Activated T-helper 1 cell treated with anti-CD3 and anti-CD28 coated beads, Interleukin-2, amount 50 U/mL, for 16 hours (primary cell): ENCODE measurements around the gene BDH1.
"Not testable (repeated sequence)": the region's sequence is repeated elsewhere in the genome, so short reads cannot be mapped to it uniquely, and the experiment has no call there.

Source experiments
- DNase-seq, 2 donors: peaks; one replicate each; pipeline ENCODE4 v3.0.0-alpha.2; 2020; ENCODE audit warnings: low read depth in 1 of 2, low spot score in 1 of 2

BDH1 gene

DNA sequence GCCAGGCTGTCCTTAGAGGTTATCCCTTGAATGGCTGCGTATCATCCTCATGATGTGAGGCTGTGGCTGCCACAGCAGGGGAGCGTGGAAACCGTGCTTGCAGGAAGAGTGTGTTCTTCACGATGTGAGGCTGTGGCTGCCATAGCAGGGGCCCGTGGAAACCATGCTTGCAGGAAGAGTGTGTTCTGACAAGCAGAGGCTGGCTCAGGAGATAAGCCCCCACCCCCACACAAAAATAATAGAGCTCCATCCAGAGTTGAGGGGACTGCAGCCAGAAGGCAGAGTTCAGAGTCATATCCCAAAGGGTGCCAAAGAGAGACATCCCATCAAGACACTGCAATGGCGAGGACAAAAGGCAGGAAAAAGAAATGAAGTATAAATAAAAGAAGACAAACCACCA lies 22.6 kb upstream of the BDH1 start:
- DNase-seq, result no peak

DNA sequence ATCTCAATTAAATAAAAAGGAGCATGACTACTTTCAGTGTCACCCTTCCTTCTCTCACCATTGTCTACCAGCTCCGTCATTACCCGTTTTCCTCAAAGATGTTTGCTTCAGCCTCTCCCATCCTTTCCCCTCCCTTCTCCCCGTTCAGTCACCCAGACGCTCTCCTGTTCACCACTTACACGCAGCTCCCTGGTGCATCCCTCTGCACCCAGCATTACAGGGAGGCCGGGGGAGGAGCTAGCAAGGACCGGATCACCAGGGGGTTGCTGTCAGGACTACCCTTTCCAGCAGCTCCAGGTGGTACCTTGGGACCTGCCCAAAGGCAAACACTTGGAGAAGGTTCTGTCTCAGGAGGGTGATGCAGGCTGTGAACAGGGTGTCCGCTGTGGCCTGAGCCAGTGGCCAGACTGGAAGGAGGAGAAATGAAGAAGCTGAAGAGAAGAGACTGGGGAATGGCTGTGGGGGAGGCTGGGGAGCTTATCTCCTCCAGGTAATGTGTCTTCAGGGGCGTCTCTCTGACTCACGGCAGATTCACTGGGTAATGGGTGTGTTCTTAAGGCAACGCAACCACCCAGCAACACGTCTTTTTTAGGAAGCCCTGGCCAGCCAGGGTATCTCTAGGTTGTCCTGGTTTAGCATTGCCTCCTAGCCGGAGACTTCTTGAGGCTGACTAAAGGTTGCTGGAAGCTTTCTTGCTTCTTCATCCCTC lies 21.8 kb upstream of the BDH1 start:
- no peak for DNase-seq

DNA sequence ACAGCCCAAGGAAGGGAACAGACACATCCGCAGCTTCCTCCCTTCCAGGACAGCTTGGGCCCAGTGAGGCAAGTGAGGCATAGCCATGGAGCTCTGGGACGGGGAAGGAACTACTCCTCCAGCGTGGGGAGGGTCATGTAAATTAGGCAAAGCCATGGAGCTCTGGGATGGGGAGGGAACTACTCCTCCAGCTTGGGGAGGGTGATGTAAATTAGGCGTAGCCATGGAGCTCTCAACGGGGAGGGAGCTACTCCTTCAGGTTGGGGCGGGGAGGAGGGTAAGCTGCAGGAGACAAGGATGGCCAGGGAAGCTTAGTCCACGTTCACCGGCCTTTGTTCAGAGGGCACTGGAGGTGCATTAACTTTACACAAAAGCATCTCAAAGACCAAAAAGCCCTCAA lies 21.1 kb upstream of the BDH1 start:
- DNase-seq, result no peak

DNA sequence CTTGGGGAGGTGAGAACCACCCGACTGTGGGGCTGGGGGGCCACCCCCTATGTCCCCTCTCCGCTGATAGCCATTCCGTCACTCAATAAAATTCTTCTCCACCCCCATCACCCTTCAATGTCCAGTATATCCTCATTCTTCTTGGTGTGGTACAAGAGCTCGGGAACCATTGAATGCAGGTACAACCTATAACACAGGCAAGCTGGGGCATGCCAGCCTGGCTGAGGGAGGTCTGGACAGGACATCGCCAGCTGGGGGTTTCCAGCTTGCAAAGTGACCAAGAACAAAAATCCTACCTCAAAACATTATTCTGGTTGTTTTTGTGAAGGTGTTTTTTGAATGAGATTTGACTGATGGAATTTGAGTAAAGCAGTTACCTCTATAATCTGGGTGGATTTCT lies 19.6 kb upstream of the BDH1 start:
- DNase-seq, result no peak

DNA sequence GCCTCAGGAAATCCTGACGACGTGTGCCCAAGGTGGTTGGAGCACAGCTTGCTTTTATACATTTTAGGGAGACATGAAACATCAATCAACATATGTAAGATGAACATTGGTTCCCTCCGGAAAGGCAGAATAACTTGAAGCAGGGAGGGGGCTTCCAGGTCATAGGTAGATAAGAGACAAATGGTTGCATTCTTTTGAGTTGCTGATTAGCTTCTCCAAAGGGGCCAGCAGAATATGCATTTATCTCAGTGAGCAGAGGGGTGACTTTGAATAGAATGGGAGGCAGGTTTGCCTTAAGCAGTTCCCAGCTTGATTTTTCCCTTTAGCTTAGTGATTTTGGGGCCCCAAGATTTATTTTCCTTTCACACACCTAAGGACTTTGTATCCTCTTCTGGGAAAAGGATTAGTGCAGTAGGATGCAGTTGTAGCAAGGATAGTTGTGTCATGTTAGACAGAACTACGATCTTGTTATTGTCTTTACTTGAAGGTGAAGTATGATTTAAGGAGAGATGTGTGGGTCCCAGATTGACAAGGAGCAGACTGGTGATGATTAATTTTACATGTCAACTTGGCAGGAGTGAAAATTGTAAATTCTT lies 18.7 kb upstream of the BDH1 start:
- not testable (repeated sequence) for DNase-seq

DNA sequence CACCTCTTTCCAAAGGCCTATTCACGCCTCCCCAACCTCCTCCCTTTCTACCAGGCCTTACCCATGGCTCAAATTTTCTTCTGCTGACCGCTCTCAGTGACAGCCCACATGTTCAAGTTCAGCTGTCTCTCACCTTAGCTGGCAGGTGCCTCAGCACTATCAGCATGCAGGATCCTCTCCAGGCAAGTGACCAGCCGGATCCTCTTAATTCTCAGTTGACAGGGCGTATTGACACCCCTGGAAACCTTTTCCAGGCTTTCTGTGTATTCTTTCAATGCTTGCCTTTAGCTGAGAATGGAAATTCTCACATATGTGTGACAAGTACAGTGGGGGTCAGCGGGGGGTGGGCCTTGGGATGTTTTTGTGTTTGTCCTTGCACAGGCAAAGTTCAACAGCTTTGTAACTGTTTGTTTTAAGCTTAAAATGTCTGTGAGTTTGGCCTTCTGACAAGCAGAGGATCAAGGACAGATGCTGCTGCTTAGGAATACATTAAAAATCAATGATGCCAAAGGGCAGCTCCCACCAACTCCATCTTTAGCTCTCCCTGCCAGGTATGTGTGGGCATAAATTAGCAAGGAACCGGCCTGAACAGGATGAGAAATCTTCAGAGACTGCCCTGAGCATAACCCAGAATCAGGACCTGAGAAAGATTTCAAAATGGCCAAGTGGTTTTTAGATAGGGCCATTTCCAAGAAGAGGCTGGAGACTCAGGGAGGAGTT lies 17.4 kb upstream of the BDH1 start:
- DNase-seq, result no peak

DNA sequence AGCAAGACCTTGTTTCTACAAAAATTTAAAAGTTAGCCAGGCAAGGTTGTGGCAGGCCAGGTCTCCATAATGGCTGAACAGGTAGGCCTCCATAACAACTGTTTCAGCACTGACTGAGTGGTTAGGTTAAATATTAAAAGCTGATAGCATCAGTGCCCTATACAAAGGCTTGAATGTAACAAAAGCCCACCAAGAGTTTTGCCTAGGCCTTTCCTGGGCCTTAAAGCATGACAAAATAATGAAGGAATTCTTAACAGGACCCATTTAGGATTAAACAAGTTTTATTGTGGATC lies 16.1 kb upstream of the BDH1 start:
- DNase-seq, result not testable (repeated sequence)

DNA sequence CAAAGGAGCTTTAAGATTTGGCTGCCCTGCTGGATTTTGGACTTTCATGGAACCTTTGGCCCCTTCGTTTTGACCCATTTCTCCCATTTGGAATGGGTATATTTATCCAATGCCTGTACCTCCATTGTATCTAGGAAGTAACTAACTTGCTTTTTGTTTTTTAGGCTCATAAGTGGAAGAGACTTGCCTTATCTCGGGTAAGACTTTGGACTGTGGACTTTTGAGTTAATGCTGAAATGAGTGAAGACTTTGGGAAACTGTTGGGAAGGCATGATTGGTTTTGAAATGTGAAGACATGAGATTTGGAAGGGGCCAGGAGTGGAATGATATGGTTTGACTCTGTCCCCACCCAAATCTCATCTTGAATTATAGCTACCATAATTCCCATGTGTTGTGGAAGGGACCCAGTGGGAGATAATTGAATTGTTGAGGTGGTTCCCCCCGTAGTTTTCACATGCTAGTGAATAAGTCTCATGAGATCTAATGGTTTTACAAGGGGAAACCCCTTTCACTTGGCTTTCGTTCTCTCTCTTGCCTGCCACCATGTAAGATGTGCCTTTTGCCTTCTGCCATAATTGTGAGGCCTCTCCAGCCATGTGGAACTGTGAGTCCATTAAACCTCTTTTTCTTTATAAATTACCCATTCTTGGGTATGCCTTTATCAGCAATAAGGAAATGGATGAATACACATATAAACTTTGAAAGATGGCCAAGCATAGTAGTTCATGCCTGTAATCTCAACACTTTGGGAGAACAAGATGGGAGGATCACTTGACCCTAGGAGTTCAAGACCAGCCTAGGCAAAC lies 15.5 kb upstream of the BDH1 start:
- not testable (repeated sequence) for DNase-seq

DNA sequence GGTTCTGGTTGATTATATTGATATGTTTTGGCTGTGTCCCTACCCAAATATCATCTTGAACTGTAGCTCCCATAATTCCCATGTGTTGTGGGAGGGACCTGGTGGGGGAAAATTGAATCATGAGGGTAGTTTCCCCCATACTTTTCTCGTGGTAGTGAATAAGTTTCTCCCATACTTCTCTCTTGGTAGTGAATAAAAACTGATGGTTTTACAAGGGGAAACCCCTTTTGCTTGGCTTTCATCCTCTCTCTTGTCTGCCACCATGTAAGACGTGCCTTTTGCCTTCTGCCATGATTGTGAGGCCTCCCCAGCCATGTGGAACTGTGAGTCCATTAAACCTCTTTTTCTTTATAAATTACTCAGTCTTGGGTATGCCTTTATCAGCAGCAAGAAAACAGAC lies 13.7 kb upstream of the BDH1 start:
- DNase-seq, result not testable (repeated sequence)

DNA sequence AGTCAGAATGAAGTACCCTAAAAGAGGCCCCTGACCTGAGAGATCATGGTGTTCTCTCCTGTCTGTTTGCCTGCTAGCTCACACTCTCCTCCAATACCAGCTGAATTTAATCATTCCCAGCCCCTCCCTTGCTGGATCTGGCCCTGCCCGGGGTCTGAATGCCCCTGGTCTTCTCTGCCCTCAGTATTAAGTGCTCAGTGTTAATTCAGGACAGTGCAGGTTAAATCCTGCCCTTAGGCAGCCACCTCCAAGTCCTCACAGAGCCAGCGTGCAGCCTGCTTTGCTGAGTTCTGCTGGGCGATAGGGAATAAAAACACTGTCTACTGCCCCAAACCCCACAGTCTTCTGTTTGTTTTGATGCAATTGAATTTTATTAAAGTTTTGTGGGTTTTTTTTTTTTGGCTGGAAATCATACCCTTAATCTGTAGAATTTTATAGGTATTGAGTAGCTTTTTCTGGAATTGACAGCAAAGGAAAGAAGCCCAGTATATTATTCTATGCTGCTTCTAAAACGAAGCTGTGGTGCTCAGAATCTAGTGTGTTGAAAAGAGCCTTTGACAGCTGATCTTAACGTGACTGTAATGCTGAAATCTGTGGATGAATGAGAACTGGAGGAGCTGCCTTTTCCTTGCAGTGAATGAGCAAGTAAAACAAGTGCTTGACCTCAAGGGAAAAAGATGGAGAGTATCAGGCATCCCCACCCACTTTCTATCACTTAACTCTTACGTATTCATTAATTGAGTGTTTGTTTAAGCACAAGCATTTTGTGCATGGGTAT lies 12.3 kb upstream of the BDH1 start:
- DNase-seq, result no peak

DNA sequence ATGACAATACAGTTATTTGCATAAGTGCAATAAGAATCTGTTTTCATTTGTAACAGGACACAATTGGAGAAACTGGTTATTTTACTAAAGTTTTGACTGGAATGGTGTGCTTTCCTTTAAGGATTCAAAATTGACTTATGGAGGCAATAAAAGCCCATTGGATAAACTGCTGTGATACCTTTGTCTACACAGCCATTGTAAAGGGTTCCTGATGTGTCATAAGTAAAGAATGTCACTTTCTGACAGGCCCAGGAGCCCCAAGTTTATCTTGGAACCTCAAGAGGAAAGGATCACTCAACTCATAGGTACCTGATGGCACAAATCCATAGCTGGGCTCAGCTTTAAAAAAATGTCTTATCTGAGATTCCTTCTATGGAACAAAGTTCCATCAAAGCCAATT lies 10.4 kb upstream of the BDH1 start:
- DNase-seq, result not testable (repeated sequence)

DNA sequence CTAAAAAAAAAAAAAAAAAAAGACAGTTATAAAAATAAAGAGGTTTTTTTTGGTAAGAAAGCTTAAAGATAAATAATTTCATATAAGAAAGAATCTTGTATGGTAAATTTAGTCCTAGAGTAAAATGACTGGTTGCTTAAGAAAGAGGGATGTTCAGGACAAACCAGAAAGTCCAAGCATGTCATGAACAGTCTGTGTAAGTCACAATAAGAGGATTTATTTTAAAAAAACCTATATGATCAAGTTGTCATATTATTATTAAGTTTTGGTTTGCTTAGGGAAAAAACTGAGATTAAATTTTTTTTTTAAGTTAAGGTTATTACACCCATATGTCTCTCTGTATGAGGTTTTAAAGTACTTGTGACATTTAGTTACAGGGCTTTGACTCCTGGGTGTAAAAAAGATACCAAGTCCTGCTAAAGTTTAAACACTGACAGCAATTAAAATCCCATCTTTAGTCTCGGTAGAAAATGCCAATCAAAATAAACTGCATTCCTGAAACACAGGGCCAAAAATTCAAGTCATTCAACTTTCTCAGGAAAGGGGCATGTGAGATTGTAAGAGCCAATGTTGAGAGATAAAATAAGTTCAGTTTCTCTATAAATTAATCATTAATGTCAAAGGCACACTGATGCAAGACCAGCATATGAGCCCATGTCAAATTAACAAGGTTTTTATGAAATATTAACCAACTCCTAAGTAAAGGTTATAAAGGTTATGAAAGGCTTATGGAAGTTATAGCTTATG lies 8.5 kb upstream of the BDH1 start:
- no peak for DNase-seq

DNA sequence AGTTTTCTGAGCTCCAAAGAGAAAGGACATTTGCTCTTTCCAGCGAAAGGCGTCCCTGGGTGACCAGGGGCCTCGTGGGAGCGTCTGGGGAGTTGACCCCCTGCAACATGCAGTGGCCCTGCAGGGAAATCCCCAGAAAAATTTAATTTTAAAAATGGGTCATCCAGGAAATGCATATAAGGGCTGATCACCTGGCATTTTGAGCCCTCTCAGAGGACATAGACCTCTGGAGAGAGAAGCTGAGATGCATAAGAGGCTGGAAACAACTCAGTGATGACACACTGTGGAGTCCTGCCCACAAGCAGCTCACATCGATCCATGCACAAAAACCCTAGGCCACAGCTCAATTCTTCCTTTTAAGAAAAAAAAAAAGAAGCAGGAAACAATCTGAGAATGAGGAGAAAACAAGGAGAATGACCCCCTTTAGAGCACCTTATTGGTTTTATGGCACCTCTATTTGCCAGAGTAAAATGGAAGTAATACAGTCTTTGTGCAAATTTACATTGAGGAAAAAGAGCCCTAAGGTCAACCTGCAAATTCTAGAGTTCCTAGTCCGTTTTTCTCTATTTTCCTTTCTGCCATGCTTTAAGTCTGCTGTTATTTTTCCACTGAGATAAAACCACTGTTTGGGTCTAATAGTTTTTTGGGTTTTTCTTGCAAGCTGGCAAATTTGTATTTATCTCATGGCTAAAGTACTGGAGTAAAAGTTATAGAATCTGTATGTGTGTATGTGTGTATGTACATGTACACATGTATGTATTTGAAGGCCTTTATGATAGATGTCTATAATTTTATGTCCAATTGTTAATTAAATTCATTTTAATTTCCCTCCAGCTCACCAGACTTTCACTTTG lies 6.9 kb upstream of the BDH1 start:
- DNase-seq, result no peak

DNA sequence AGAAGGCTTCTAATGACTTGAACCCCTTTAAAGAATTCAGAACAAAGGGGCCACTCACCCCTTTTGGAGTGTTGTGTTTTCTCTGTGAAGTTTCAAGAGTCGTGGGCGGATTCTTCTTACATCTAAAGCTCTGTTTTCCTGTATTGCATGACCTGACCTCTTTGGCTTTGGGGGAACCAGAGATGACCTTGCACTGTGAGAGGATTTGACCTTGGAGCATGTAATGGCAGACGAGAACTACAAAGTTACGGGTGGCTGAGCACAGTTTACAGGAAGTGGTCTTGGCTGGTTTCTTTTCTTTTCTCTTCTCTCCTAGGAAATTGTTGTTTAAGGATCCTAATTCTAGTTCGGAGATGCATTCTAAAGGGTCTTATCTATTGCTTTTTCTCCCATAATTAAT lies 6.2 kb upstream of the BDH1 start:
- no peak for DNase-seq

DNA sequence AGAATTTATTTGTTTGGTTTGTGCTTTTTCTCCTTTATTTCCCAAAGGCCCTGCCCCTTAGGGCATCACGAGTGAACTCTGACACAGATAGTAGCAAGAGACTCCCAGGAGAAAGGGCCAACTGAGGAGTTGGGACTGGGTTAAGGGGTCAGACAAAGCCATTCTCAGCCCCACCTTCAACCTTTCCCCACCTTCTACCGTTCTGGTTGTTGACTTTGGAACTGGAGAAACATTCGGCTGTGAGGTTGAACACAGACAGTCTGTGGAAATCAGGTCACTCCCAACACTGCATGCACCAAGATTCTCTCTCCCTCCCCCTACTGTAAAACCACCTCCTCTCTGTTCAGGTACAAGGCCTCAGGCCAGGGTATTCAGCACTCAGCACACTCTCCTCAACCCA lies 3.9 kb upstream of the BDH1 start:
- no peak for DNase-seq

DNA sequence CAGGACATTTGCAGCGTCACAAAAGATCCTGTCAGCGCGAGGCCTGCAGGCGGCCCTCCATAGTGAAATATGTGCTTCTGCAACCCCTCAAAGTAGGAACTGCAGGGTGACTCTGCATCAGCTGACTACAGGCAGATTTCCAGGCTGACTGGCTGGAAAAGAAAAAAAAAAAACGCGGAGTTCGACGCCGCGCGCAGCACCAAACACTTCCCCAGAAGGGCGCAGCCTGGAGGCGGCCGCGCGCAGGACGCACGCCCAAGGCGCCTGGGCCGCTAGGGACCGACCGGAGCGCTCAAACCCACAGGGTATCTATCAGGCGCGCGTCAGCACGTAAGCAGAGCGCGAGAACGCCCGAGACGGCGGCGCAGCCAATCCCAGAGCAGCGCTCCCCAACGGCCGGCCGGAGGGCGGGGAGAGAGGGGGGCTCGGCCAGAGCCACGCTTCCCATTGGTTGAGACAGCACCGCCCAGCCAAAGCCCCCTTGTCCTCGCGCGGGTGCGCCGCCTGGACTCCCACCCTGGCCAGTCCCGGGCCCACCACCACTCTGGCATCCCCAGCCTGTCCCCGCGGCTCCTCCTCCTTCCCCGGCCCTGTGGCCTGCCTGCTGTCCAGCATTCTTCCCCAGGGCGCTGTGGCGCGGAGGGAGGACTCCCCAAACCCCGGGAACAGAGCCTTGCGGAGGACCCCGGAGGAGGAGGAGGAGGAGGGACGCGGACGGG lies 1.0 kb downstream of the BDH1 start:
- DNase-seq, result peak; percentile 83 to 88

DNA sequence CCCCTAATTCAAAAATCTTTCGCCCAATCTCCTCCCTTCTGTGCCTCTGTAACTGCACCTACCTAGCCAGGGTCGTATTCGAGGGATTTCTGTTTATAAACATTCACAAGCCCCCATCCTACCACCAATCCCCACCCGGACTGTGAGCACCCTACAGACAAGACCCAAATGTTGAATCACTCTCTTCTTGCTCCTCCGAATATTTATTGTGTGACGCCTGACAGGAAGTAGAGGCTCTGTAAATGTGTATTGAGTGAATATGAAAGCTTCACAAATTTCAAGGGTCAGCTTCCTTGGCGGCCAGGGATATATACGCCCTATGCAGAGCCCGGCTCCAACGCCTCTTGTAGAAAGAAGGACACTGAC lies 1.6 kb downstream of the BDH1 start:
- DNase-seq, result no peak

DNA sequence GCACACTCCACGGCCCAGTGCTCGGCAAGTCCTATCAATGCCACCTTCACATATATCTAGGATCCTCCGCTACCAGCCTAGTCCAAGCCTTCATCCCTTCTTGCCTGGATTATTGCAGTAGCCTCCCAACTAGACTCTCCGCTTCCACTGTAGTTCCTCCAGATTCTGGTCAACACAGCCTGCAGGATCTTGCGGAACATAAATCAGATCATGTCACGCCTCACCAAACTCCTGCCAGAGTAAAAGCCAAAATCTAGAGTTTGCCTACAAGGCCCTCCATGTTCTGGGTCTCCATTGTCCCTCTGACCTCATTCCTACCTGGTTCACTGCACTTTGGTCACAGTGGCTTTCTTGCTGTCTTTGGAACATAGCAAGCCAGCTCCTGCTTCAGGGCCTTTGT lies 3.6 kb downstream of the BDH1 start:
- DNase-seq, result no peak

DNA sequence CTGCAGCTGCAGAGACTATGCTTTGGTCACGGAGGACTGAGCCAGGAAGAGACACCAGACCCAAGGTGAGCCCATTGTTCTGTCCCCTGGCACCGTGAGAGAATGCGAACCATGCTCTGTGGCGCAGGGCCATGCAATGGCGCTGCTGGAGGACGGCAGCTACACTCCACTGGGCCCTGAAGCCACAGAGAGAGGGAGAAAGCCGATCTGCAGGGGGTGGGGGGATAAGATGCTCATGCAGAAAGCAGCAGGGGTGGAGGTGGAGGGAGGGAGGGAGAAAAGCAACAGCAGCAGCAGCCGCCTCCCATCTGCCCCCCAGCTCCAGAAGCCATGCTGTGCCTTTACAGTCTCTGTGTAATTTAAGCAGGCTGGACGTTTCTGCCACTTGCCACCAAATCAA lies 5.3 kb downstream of the BDH1 start:
- DNase-seq, result no peak
